ENCODE data around the gene LSP1. TPM values are rescaled to one million over a fixed set of nuclear protein-coding genes. Genes with fewer than 3 reads are reported as not detected.

Gene LSP1
- total RNA-seq, 2 experiments from 2014 or later = 232 to 303 TPM

GRCh38 chr11:1822648-1823375 lies 30.1 kb upstream of the LSP1 start:
- no peak overlapping the region for H3K27ac ChIP-seq (ENCODE audit: low read depth, low read length, poor library complexity, severe bottlenecking)
- no peak overlapping the region for H2AFZ ChIP-seq (ENCODE audit: low read length)
- H3K4me1 ChIP-seq (ENCODE audit: insufficient read depth, low read length, poor library complexity, severe bottlenecking) = no peaks in the 10 kb centered on the region
- POLR2A ChIA-PET = no interaction called here
- H4K20me1 ChIP-seq (ENCODE audit: insufficient read depth, low read length) = no peaks in the 10 kb centered on the region
- DNase-seq (ENCODE audit: low spot score) = no peak
- H3K9me2 ChIP-seq (ENCODE audit: insufficient read depth, low read length) = no peaks in the 10 kb centered on the region
- no TSS peak for BruUV-seq (replicated peaks)
- H3K4me3 ChIP-seq (ENCODE audit: low read depth, low read length, poor library complexity, severe bottlenecking) = no peak overlapping the region
- H3K4me2 ChIP-seq (ENCODE audit: low read length) = no peak overlapping the region
- H3K9me3 ChIP-seq (ENCODE audit: low read length) = no peaks in the 10 kb centered on the region
- no peaks in the 10 kb centered on the region for H3K79me2 ChIP-seq (ENCODE audit: insufficient read depth, low read depth, low read length)
- TF ChIP-seq CTCF (conservative IDR thresholded peaks at IDR 0.05; ENCODE audit: low read length) (no peak), EZH2phosphoT487 (IDR thresholded peaks at IDR 0.05; ENCODE audit: borderline replicate concordance, low read depth, low read length) (no peak)
- CTCF ChIA-PET (ENCODE audit: unreplicated experiment) = no interaction called here
- no peaks in the 10 kb centered on the region for H3K36me3 ChIP-seq (ENCODE audit: insufficient read depth, low read length)
- intact Hi-C loops (cut with micrococcal nuclease; ENCODE audit: unreplicated experiment) = no loop called here

- no TSS peak for BruUV-seq (replicated peaks)
Observed at GRCh38 chr11:1823376-1824220, 29.3 kb upstream of the LSP1 start.

More at GRCh38 chr11:1823376-1824220, 29.3 kb upstream of the LSP1 start:
- no peaks in the 10 kb centered on the region for H3K9me3 ChIP-seq (ENCODE audit: low read length)
- H3K4me3 ChIP-seq (ENCODE audit: low read depth, low read length, poor library complexity, severe bottlenecking) = no peak overlapping the region
- H3K4me2 ChIP-seq (ENCODE audit: low read length) = no peak overlapping the region
- POLR2A ChIA-PET = no interaction called here
- no peak for DNase-seq (ENCODE audit: low spot score)
- CTCF ChIA-PET (ENCODE audit: unreplicated experiment) = no interaction called here
- H4K20me1 ChIP-seq (ENCODE audit: insufficient read depth, low read length) = no peaks in the 10 kb centered on the region
- no peaks in the 10 kb centered on the region for H3K79me2 ChIP-seq (ENCODE audit: insufficient read depth, low read depth, low read length)
- no peak overlapping the region for H2AFZ ChIP-seq (ENCODE audit: low read length)
- intact Hi-C loops (cut with micrococcal nuclease; ENCODE audit: unreplicated experiment) = no loop called here
- no peak for TF ChIP-seq CTCF (conservative IDR thresholded peaks at IDR 0.05; ENCODE audit: low read length)
- TF ChIP-seq EZH2phosphoT487 (IDR thresholded peaks at IDR 0.05; ENCODE audit: borderline replicate concordance, low read depth, low read length) = no peak
- H3K4me1 ChIP-seq (ENCODE audit: insufficient read depth, low read length, poor library complexity, severe bottlenecking) = no peaks in the 10 kb centered on the region
- H3K9me2 ChIP-seq (ENCODE audit: insufficient read depth, low read length) = no peaks in the 10 kb centered on the region
- no peaks in the 10 kb centered on the region for H3K36me3 ChIP-seq (ENCODE audit: insufficient read depth, low read length)
- no peak overlapping the region for H3K27ac ChIP-seq (ENCODE audit: low read depth, low read length, poor library complexity, severe bottlenecking)
